Prostate gland (tissue), 2 donors: ENCODE measurements around the gene JUN. TPM values are rescaled to one million over a fixed set of nuclear protein-coding genes. Genes with fewer than 3 reads are reported as not detected.

ENCODE experiments used
- DNase-seq: peaks from one replicate; pipeline ENCODE4 v3.0.0-alpha.2; 2019; ENCODE audit warnings: low spot score
- H3K27ac ChIP-seq, 2 donors: fragments of 200-600 bp; sonication (generic); 2 replicates each; pipeline ENCODE4 v1.5.1; 2017 to 2019
- H3K27me3 ChIP-seq: fragments of 200-600 bp; sonication (generic); replicated peaks from 2 replicates; pipeline ENCODE4 v1.5.1; 2019; ENCODE audit not compliant: insufficient read depth
- H3K36me3 ChIP-seq, 2 donors: fragments of 200-600 bp; sonication (generic); 1 replicate in 1 of 2; 2 replicates in 1 of 2; pipeline versions ENCODE4 v1.5.1 to v1.8.1; 2017 to 2019
- H3K4me1 ChIP-seq: fragments of 200-600 bp; sonication (generic); replicated peaks from 2 replicates; pipeline ENCODE4 v1.5.1; 2019
- H3K4me3 ChIP-seq, 2 donors: fragments of 200-600 bp; sonication (generic); 2 replicates each; pipeline ENCODE4 v1.5.1; 2017 to 2019
- H3K9me3 ChIP-seq: fragments of 200-600 bp; sonication (generic); 2 replicates; pipeline ENCODE4 v1.5.1; 2017
- POLR2A ChIP-seq: fragments of 450-650 bp; IDR thresholded peaks from one replicate; pipeline ENCODE4 v1.6.1; 2016; ENCODE audit warnings: antibody characterized with exemption, mild to moderate bottlenecking
- POLR2AphosphoS5 ChIP-seq: sonication (generic); formaldehyde crosslinking; IDR thresholded peaks from one replicate; pipeline ENCODE4 v1.6.1; 2017; ENCODE audit warnings: antibody characterized with exemption
- WGBS: methylation state at CpG from one replicate; pipeline ENCODE4 v1.1.5; 2018; 5-methylcytosine and 5-hydroxymethylcytosine counted together
- intact Hi-C: fragments of 100-400 bp; cut with DNase I; formaldehyde crosslinking; loops from one replicate; pipeline ENCODE4 v1.14.2; 2022
- total RNA-seq, 2 donors: library from RNA; depleted of rRNA; stranded (reverse); fragments of >200 nt; gene quantifications; one replicate each; pipeline ENCODE4 v1.1.0, GENCODE V29; 2016
- TF ChIP-seq, protein P1 (sequence below), 4 experiments: fragments of 200-600 bp in 2 of 4; fragments of 450-650 bp in 2 of 4; sonication (generic) in 2 of 4; IDR thresholded peaks; 1 replicate in 3 of 4; 2 replicates in 1 of 4; pipeline ENCODE4 v1.5.1; 2016 to 2019; ENCODE audit warnings: antibody characterized with exemption in 4 of 4, mild to moderate bottlenecking in 2 of 4, moderate library complexity in 2 of 4

The JUN gene
- total RNA-seq, 2 donors from 2014 or later = 154 to 303 TPM

DNA sequence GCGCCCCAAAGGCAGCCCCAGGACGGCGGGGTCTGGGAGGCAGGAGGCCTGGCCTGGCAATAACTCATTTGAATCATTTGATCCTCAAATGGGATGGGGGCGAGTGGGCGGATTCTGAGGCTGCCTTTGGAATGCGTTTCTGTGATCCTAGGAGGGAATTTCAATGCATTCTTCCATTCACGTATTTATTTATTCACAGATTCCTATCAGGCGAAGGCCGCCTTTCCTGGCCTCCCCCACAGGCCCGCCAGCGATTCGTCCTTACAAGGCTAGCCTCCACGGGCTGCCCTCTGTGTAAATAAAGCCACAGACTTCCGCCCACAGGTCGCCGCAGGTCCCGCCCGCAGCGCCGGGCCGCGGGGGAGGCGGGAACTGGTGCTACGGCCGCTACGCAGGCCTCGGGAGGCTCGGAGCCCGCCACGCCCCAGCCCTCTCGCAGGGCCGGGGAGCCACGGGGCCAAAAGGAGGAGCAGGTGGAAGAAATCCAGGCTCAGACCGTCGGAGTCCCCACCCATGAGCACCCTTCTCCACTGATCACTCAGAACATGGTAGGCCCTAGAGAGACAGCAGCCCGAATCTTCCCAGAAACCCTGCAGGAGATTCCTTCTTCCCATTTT is 31.3 kb upstream of the JUN start:
- Histone ChIP-seq H3K27ac (peak overlapping the region; percentile 90 to 93), H3K9me3 (no peaks in the 10 kb centered on the region), H3K4me3 (peak overlapping the region; percentile 49 to 59), H3K36me3 (no peaks in the 10 kb centered on the region), H3K27me3 (no peaks in the 10 kb centered on the region), H3K4me1 (peaks cover 19% of the 10 kb centered on the region)
- 3% methylated on average over 36 of the region's 36 CpGs for WGBS
- intact Hi-C loops = loop anchor here (5.0 to 10.0 kb wide), 2 partner anchors 33 to 330 kb away; partner anchors contain the start of gene JUN
- TF ChIP-seq POLR2AphosphoS5 (peak; percentile 79), POLR2A (peak; percentile 14)
- TF ChIP-seq, protein P1, sequence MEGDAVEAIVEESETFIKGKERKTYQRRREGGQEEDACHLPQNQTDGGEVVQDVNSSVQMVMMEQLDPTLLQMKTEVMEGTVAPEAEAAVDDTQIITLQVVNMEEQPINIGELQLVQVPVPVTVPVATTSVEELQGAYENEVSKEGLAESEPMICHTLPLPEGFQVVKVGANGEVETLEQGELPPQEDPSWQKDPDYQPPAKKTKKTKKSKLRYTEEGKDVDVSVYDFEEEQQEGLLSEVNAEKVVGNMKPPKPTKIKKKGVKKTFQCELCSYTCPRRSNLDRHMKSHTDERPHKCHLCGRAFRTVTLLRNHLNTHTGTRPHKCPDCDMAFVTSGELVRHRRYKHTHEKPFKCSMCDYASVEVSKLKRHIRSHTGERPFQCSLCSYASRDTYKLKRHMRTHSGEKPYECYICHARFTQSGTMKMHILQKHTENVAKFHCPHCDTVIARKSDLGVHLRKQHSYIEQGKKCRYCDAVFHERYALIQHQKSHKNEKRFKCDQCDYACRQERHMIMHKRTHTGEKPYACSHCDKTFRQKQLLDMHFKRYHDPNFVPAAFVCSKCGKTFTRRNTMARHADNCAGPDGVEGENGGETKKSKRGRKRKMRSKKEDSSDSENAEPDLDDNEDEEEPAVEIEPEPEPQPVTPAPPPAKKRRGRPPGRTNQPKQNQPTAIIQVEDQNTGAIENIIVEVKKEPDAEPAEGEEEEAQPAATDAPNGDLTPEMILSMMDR (IDR thresholded peaks at IDR 0.05) = no peak
- DNase-seq = peak; percentile 83

DNA sequence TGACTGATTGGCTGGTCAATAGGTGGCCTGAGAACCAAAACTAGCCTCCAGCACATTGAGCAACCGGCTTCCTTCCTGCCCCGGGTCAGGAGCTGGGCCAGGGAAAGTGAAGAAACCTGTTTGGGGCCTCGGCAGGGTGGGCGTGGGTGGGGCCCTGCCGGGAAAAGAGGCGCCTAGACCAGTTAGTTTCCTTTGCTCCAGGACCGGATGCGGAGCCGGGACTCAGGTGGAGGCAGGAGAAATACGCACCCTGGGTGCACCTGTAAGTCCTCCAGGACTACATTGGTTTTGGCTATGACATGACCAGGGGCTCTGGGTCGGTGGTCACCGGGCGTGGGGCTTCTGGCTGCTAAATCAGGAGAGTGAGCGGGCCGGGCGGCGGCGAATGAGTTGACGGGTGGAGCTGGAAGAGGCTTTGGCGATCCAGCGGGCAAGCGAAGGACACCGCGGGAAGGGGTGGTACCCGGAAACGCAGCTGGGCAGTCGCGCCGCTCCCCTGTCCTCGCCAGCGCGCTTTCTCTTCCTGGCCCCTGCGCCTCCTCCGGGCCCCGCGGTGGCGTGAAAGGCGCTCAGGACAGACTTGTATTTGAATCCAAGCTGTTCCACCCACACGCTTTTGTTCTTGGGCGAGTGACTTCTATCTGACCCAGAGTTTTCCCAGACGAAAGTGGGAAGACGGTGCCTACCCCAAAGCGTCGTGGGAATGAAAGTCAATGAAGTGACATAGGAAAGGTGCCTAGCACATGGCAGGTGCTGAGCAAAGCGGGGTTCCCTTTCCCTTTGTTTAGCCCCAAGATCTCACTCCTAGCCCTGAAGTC is 30.6 kb upstream of the JUN start:
- 51% methylated on average over 45 of the region's 45 CpGs for WGBS
- TF ChIP-seq POLR2A = no peak
- TF ChIP-seq, protein P1 (IDR thresholded peaks at IDR 0.05) = no peak
- no peak for TF ChIP-seq POLR2AphosphoS5

GRCh38 chr1:58813801-58814200 is 30.0 kb upstream of the JUN start:
- Histone ChIP-seq H3K9me3 (no peaks in the 10 kb centered on the region), H3K36me3 (no peaks in the 10 kb centered on the region), H3K27me3 (no peaks in the 10 kb centered on the region), H3K4me3 (peak overlapping the region in 1 of 2 donors; percentile 49), H3K4me1 (peaks cover 19% of the 10 kb centered on the region), H3K27ac (peak overlapping the region; percentile 90 to 93)
- TF ChIP-seq POLR2A = no peak
- TF ChIP-seq POLR2AphosphoS5 = no peak
- TF ChIP-seq, protein P1 (IDR thresholded peaks at IDR 0.05) = no peak
- WGBS = 54% methylated on average over 7 of the region's 7 CpGs
- intact Hi-C loops = loop anchor here (10.0 kb wide), 1 partner anchor 331 kb away; no protein-coding TSS in a partner anchor
- no peak for DNase-seq

More for the DNA sequence above, 30.6 kb upstream of the JUN start:
- Histone ChIP-seq H3K36me3 (no peaks in the 10 kb centered on the region), H3K27me3 (no peaks in the 10 kb centered on the region), H3K27ac (peak overlapping the region; percentile 90 to 93), H3K4me1 (peaks cover 19% of the 10 kb centered on the region), H3K4me3 (peak overlapping the region; percentile 49 to 59), H3K9me3 (no peaks in the 10 kb centered on the region)
- intact Hi-C loops = loop anchor here (5.0 to 10.0 kb wide), 2 partner anchors 32 to 330 kb away; partner anchors contain the start of gene JUN
- peak; percentile 68 for DNase-seq

GRCh38 chr1:58813361-58813760 is 29.5 kb upstream of the JUN start:
- no peak overlapping the region for H3K4me3 ChIP-seq
- TF ChIP-seq POLR2AphosphoS5 = no peak
- TF ChIP-seq, protein P1 (IDR thresholded peaks at IDR 0.05) = no peak
- DNase-seq = no peak
- no peaks in the 10 kb centered on the region for H3K36me3 ChIP-seq
- WGBS = 60% methylated on average over 1 of the region's 1 CpG
- no peaks in the 10 kb centered on the region for H3K27me3 ChIP-seq
- peaks cover 19% of the 10 kb centered on the region for H3K4me1 ChIP-seq
- intact Hi-C loops = loop anchor here (10.0 kb wide), 1 partner anchor 331 kb away; no protein-coding TSS in a partner anchor
- H3K9me3 ChIP-seq = no peaks in the 10 kb centered on the region
- peak overlapping the region; percentile 90 to 93 for H3K27ac ChIP-seq
